ENCODE results near the gene SNAP29.
"Not testable (repeated sequence)": the region's sequence is repeated elsewhere in the genome, so short reads cannot be mapped to it uniquely, and the experiment has no call there.

The SNAP29 gene

DNA sequence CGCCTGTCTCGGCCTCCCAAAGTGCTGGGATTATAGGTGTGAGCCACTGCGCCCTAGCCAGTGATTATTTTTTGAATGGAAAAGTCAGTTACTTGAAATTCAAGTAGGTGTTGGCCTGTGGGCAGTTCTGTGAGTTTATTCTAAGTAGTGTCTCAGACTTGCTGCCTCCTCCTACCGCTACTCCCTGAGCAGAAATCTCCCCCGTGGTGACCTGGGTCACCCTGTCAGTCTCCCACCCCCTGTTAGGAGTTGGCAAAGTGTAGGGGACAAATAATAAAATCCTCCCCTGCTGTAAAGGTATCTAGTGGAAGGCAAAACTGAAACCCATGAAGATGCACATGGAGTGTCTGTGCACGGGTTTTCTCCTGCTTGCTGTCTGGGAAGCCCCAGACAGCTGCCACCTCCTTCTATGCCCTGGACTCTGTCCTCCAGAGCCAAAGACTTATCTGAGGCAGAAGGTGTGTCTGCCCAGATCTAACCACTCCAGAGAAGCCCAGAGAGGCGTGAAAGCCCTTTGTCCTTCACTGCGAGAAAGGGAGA is 26.3 kb downstream of the SNAP29 start:
- no peaks in the 10 kb centered on the region for H3K79me2 ChIP-seq (ENCODE audit: control insufficient read depth, insufficient read depth, low read length, unreplicated experiment)
- no peaks in the 10 kb centered on the region for H3K27me3 ChIP-seq (ENCODE audit: insufficient read depth, low read length)
- no peaks in the 10 kb centered on the region for H3K36me3 ChIP-seq (ENCODE audit: insufficient read depth, low read length)
- no peak overlapping the region for H3K4me3 ChIP-seq (ENCODE audit: low read depth, low read length)
- H3K4me1 ChIP-seq (ENCODE audit: control insufficient read depth, insufficient read depth, low read length, unreplicated experiment) = no peaks in the 10 kb centered on the region
- no peak overlapping the region for H3K27ac ChIP-seq (ENCODE audit: low read depth, low read length)
- H2AFZ ChIP-seq (ENCODE audit: low read length, unreplicated experiment) = no peak overlapping the region

- peak overlapping the region; percentile 14 for H2AFZ ChIP-seq (ENCODE audit: low read length, unreplicated experiment)
- H3K27ac ChIP-seq (ENCODE audit: low read depth, low read length) = no peak overlapping the region
- H3K4me3 ChIP-seq (ENCODE audit: low read depth, low read length) = no peak overlapping the region
- no peaks in the 10 kb centered on the region for H3K79me2 ChIP-seq (ENCODE audit: control insufficient read depth, insufficient read depth, low read length, unreplicated experiment)
- no peaks in the 10 kb centered on the region for H3K36me3 ChIP-seq (ENCODE audit: insufficient read depth, low read length)
- no peaks in the 10 kb centered on the region for H3K4me1 ChIP-seq (ENCODE audit: control insufficient read depth, insufficient read depth, low read length, unreplicated experiment)
- H3K27me3 ChIP-seq (ENCODE audit: insufficient read depth, low read length) = no peaks in the 10 kb centered on the region
Observed at GRCh38 chr22:20885557-20886323, 26.9 kb downstream of the SNAP29 start.

GRCh38 chr22:20887375-20887774 is 28.6 kb downstream of the SNAP29 start:
- Histone ChIP-seq H3K27ac (ENCODE audit: low read depth, low read length) (no peak overlapping the region), H2AFZ (ENCODE audit: low read length, unreplicated experiment) (no peak overlapping the region), H3K79me2 (ENCODE audit: control insufficient read depth, insufficient read depth, low read length, unreplicated experiment) (no peaks in the 10 kb centered on the region), H3K27me3 (ENCODE audit: insufficient read depth, low read length) (no peaks in the 10 kb centered on the region), H3K4me3 (ENCODE audit: low read depth, low read length) (no peak overlapping the region), H3K4me1 (ENCODE audit: control insufficient read depth, insufficient read depth, low read length, unreplicated experiment) (no peaks in the 10 kb centered on the region), H3K36me3 (ENCODE audit: insufficient read depth, low read length) (no peaks in the 10 kb centered on the region)

- no peaks in the 10 kb centered on the region for H3K27me3 ChIP-seq (ENCODE audit: insufficient read depth, low read length)
- H3K4me3 ChIP-seq (ENCODE audit: low read depth, low read length) = no peak overlapping the region
- no peak overlapping the region for H3K27ac ChIP-seq (ENCODE audit: low read depth, low read length)
- no peak overlapping the region for H2AFZ ChIP-seq (ENCODE audit: low read length, unreplicated experiment)
- no peaks in the 10 kb centered on the region for H3K79me2 ChIP-seq (ENCODE audit: control insufficient read depth, insufficient read depth, low read length, unreplicated experiment)
- no peaks in the 10 kb centered on the region for H3K36me3 ChIP-seq (ENCODE audit: insufficient read depth, low read length)
- H3K4me1 ChIP-seq (ENCODE audit: control insufficient read depth, insufficient read depth, low read length, unreplicated experiment) = no peaks in the 10 kb centered on the region
Observed at GRCh38 chr22:20889025-20889704, 30.4 kb downstream of the SNAP29 start.

DNA sequence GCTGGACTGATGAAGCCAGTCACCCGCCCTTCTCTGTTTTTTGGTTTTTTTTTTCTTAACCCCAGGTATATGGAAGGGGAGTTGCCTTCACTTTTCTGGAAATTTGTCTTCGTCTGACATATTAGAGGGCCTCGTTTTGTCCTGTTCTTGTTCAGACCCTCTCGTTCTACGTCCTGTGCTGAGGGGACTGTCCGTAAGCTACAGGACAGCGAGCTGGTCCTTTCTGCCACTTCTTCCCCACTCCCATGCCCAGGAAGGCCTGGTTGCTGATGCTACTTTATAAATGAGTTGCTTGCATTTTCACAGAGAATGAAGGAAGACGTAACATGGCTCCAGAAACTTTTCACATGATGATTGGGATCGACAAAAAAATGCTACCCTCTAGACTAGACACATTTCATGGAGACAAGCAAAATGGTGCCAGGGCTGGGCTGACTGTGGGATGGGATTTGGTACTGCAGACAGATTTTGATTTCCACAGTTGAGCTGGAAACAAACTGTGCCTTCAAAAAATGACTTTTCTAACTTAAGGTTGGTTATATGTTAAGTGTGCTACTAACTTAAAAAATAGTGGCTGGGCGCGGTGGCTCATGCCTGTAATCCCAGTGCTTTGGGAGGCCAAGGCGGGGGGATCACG is 31.2 kb downstream of the SNAP29 start:
- Histone ChIP-seq H3K27me3 (ENCODE audit: insufficient read depth, low read length) (no peaks in the 10 kb centered on the region), H2AFZ (ENCODE audit: low read length, unreplicated experiment) (no peak overlapping the region), H3K4me3 (ENCODE audit: low read depth, low read length) (no peak overlapping the region), H3K79me2 (ENCODE audit: control insufficient read depth, insufficient read depth, low read length, unreplicated experiment) (no peaks in the 10 kb centered on the region), H3K27ac (ENCODE audit: low read depth, low read length) (no peak overlapping the region), H3K36me3 (ENCODE audit: insufficient read depth, low read length) (no peaks in the 10 kb centered on the region), H3K4me1 (ENCODE audit: control insufficient read depth, insufficient read depth, low read length, unreplicated experiment) (no peaks in the 10 kb centered on the region)

DNA sequence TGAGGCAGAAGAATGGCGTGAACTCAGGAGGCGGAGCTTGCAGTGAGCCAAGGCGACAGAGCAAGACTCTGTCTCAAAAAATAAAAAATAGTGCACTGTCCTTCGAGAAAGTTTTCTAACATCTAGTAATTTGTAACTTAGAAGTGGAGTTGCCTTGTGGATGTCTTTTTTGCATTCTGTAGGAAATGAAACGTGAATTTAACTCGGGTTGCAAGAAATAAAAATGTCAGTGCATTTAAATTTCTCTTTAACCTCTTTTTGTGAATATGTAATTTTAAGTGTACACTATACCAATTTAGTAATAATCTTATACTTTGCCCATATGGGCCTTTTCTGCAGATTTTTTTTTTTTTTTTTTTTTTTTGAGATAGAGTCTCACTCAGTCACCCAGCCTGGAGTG is 32.2 kb downstream of the SNAP29 start:
- no peaks in the 10 kb centered on the region for H3K27me3 ChIP-seq (ENCODE audit: insufficient read depth, low read length)
- H3K4me3 ChIP-seq (ENCODE audit: low read depth, low read length) = no peak overlapping the region
- no peak overlapping the region for H2AFZ ChIP-seq (ENCODE audit: low read length, unreplicated experiment)
- H3K36me3 ChIP-seq (ENCODE audit: insufficient read depth, low read length) = no peaks in the 10 kb centered on the region
- no peaks in the 10 kb centered on the region for H3K79me2 ChIP-seq (ENCODE audit: control insufficient read depth, insufficient read depth, low read length, unreplicated experiment)
- H3K27ac ChIP-seq (ENCODE audit: low read depth, low read length) = no peak overlapping the region
- no peaks in the 10 kb centered on the region for H3K4me1 ChIP-seq (ENCODE audit: control insufficient read depth, insufficient read depth, low read length, unreplicated experiment)

- H3K79me2 ChIP-seq (ENCODE audit: control insufficient read depth, insufficient read depth, low read length, unreplicated experiment); H2AFZ ChIP-seq (ENCODE audit: low read length, unreplicated experiment); H3K27me3 ChIP-seq (ENCODE audit: insufficient read depth, low read length); H3K4me3 ChIP-seq (ENCODE audit: low read depth, low read length); H3K36me3 ChIP-seq (ENCODE audit: insufficient read depth, low read length); H3K4me1 ChIP-seq (ENCODE audit: control insufficient read depth, insufficient read depth, low read length, unreplicated experiment); H3K27ac ChIP-seq (ENCODE audit: low read depth, low read length): not testable (repeated sequence)
Observed at GRCh38 chr22:20897737-20898136, 38.9 kb downstream of the SNAP29 start.

- H3K36me3 ChIP-seq (ENCODE audit: insufficient read depth, low read length) = no peaks in the 10 kb centered on the region
- H3K27ac ChIP-seq (ENCODE audit: low read depth, low read length) = no peak overlapping the region
- H3K79me2 ChIP-seq (ENCODE audit: control insufficient read depth, insufficient read depth, low read length, unreplicated experiment) = no peaks in the 10 kb centered on the region
- no peak overlapping the region for H2AFZ ChIP-seq (ENCODE audit: low read length, unreplicated experiment)
- no peak overlapping the region for H3K4me3 ChIP-seq (ENCODE audit: low read depth, low read length)
- no peaks in the 10 kb centered on the region for H3K27me3 ChIP-seq (ENCODE audit: insufficient read depth, low read length)
- peaks cover 8% of the 10 kb centered on the region for H3K4me1 ChIP-seq (ENCODE audit: control insufficient read depth, insufficient read depth, low read length, unreplicated experiment)
Observed at GRCh38 chr22:20899827-20900423, 41.1 kb downstream of the SNAP29 start.

DNA sequence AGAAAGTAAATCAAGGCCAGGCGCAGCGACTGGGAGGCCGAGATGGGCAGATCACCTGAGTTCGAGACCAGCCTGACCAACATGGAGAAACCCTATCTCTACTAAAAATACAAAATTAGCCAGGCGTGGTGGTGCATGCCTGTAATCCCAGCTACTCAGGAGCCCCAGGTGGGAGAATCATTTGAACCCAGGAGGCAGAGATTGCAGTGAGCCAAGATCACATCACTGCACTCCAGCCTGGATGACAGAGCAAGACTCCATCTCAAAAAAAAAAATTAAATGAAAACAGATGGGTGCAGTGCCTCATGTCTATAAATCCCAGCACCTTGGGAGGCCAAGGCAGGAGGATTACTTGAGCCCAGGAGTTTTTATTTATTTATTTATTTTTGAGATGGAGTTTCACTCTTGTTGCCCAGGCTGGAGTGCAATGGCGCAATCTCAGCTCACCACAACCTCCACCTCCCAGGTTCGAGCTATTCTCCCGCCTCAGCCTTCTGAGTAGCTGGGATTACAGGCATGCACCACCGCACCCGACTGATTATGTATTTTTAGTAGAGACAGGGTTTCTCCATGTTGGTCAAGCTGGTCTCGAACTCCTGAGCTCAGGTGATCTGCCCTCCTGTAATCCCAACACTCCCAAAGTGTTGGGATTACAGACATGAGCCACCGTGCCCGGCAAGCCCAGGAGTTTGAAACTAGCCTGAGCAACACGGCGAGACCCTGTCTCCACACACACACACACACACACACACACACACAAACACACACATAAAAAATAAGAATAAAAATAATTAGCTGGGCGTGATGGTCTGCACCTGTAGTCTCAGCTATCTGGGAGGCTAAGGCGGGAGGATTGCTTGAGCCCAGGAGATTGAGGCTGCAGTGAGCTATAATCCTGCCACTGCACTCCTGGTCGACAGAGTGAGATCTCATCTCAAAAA is 42.6 kb downstream of the SNAP29 start:
- peaks cover 18% of the 10 kb centered on the region for H3K4me1 ChIP-seq (ENCODE audit: control insufficient read depth, insufficient read depth, low read length, unreplicated experiment)
- not testable (repeated sequence) for H3K27ac ChIP-seq (ENCODE audit: low read depth, low read length); H3K4me3 ChIP-seq (ENCODE audit: low read depth, low read length); H3K79me2 ChIP-seq (ENCODE audit: control insufficient read depth, insufficient read depth, low read length, unreplicated experiment); H3K27me3 ChIP-seq (ENCODE audit: insufficient read depth, low read length); H3K36me3 ChIP-seq (ENCODE audit: insufficient read depth, low read length); H2AFZ ChIP-seq (ENCODE audit: low read length, unreplicated experiment)

GRCh38 chr22:20903093-20903492 is 44.3 kb downstream of the SNAP29 start:
- no peak overlapping the region for H3K27ac ChIP-seq (ENCODE audit: low read depth, low read length)
- H3K36me3 ChIP-seq (ENCODE audit: insufficient read depth, low read length) = no peaks in the 10 kb centered on the region
- H3K27me3 ChIP-seq (ENCODE audit: insufficient read depth, low read length) = no peaks in the 10 kb centered on the region
- no peak overlapping the region for H2AFZ ChIP-seq (ENCODE audit: low read length, unreplicated experiment)
- no peaks in the 10 kb centered on the region for H3K79me2 ChIP-seq (ENCODE audit: control insufficient read depth, insufficient read depth, low read length, unreplicated experiment)
- H3K4me1 ChIP-seq (ENCODE audit: control insufficient read depth, insufficient read depth, low read length, unreplicated experiment) = peaks cover 18% of the 10 kb centered on the region
- H3K4me3 ChIP-seq (ENCODE audit: low read depth, low read length) = no peak overlapping the region
